ENCODE results near the gene MARVELD3.
"Not testable (repeated sequence)": the region's sequence is repeated elsewhere in the genome, so short reads cannot be mapped to it uniquely, and the experiment has no call there.

Gene MARVELD3

GRCh38 chr16:71626018-71626857, at the start of gene MARVELD3:
Gene MARVELD3 (plus strand): TSS chr16:71626184. CDS start chr16:71626230, 46 bp downstream.
- DNase-seq: peak; percentile 38

- DNase-seq: no peak
Measured at GRCh38 chr16:71576971-71577370, 49.0 kb upstream of the MARVELD3 start, which contains the start of gene TAT. Gene TAT (minus strand): TSS chr16:71577092. CDS start chr16:71576415, 677 bp downstream.

- DNase-seq: not testable (repeated sequence)
Measured at GRCh38 chr16:71582553-71582848, 43.5 kb upstream of the MARVELD3 start.

- no peak for DNase-seq
Measured at GRCh38 chr16:71584543-71585317, 41.3 kb upstream of the MARVELD3 start.

- no peak for DNase-seq
Measured at GRCh38 chr16:71585318-71585703, 40.7 kb upstream of the MARVELD3 start.

- not testable (repeated sequence) for DNase-seq
Measured at GRCh38 chr16:71589334-71589733, 36.6 kb upstream of the MARVELD3 start.

- DNase-seq: not testable (repeated sequence)
Measured at GRCh38 chr16:71590071-71590470, 35.9 kb upstream of the MARVELD3 start.

- no peak for DNase-seq
Measured at GRCh38 chr16:71590584-71590983, 35.4 kb upstream of the MARVELD3 start.

- no peak for DNase-seq
Measured at GRCh38 chr16:71591917-71592316, 34.1 kb upstream of the MARVELD3 start.

GRCh38 chr16:71593048-71593999, 32.7 kb upstream of the MARVELD3 start:
- DNase-seq: no peak

GRCh38 chr16:71594000-71594646, 31.9 kb upstream of the MARVELD3 start:
- no peak for DNase-seq

GRCh38 chr16:71595340-71595826, 30.6 kb upstream of the MARVELD3 start:
- not testable (repeated sequence) for DNase-seq

- not testable (repeated sequence) for DNase-seq
Measured at GRCh38 chr16:71598426-71598825, 27.6 kb upstream of the MARVELD3 start.

GRCh38 chr16:71600822-71601221, 25.2 kb upstream of the MARVELD3 start:
- no peak for DNase-seq

GRCh38 chr16:71609066-71609465, 16.9 kb upstream of the MARVELD3 start:
- DNase-seq: no peak

- DNase-seq: no peak
Measured at GRCh38 chr16:71610447-71610846, 15.5 kb upstream of the MARVELD3 start.

GRCh38 chr16:71610936-71611871, 14.8 kb upstream of the MARVELD3 start:
- DNase-seq: peak; percentile 78

- not testable (repeated sequence) for DNase-seq
Measured at GRCh38 chr16:71614956-71615355, 11.0 kb upstream of the MARVELD3 start.

- no peak for DNase-seq
Measured at GRCh38 chr16:71618429-71618828, 7.6 kb upstream of the MARVELD3 start.

GRCh38 chr16:71622088-71622487, 3.9 kb upstream of the MARVELD3 start:
- no peak for DNase-seq

GRCh38 chr16:71623597-71623996, 2.4 kb upstream of the MARVELD3 start:
- no peak for DNase-seq
